Endothelial cell of umbilical vein (primary cell): ENCODE data around the gene NIPBL. TPM values are rescaled to one million over a fixed set of nuclear protein-coding genes. Genes with fewer than 3 reads are reported as not detected.

Experiments
- BruUV-seq: library from RNA; stranded (reverse); fragments of 400-500 nt; replicated peaks from 2 replicates; lab custom pipeline; 2021; lab: Mats Ljungman, UMichigan
- CTCF ChIA-PET: fragments of 300-600, 350-600 bp; sonication (Branson Sonifier 250); formaldehyde crosslinking; loops from one replicate; lab custom pipeline; 2021; ENCODE audit warnings: antibody characterized with exemption, inconsistent platforms; lab: Charles Lee
- POLR2A ChIA-PET: fragments of 300-600, 350-600 bp; sonication (Branson Sonifier 250); formaldehyde crosslinking; loops from one replicate; lab custom pipeline; 2021; ENCODE audit warnings: antibody characterized with exemption, inconsistent platforms; lab: Charles Lee
- DNase-seq: peaks from one replicate; pipeline ENCODE4 v3.0.0-alpha.2; 2011; ENCODE audit warnings: low read depth, low spot score
- FAIRE-seq: peaks from 2 replicates; lab custom pipeline; 2011; peaks lifted over from hg19 to GRCh38; lab: Jason Lieb, UNC
- H2AFZ ChIP-seq: 2 replicates; pipeline ENCODE4 v1.6.0; 2012; ENCODE audit warnings: low read depth, low read length, control low read depth, inconsistent platforms
- H3K27ac ChIP-seq: 2 replicates; pipeline ENCODE4 v1.5.1; 2011; ENCODE audit warnings: low read depth, mild to moderate bottlenecking, control low read depth, low read length, moderate library complexity; ENCODE audit not compliant: insufficient read depth
- H3K27me3 ChIP-seq, 2 experiments: 2 replicates each; pipeline versions ENCODE4 v1.6.0 to v1.6.1; 2011; ENCODE audit warnings: low read length in 2 of 2, mixed read lengths in 1 of 2; ENCODE audit not compliant: control insufficient read depth in 2 of 2, insufficient read depth in 2 of 2
- H3K36me3 ChIP-seq, 2 experiments: 2 replicates in 1 of 2; 3 replicates in 1 of 2; pipeline ENCODE4 v1.5.1; 2011; ENCODE audit warnings: low read length in 2 of 2, mild to moderate bottlenecking in 1 of 2, moderate library complexity in 1 of 2; ENCODE audit not compliant: control insufficient read depth in 2 of 2, insufficient read depth in 2 of 2; ENCODE audit errors: extremely low read depth in 1 of 2
- H3K4me1 ChIP-seq: 3 replicates; pipeline ENCODE4 v1.5.1; 2011; ENCODE audit warnings: mild to moderate bottlenecking, low read length; ENCODE audit not compliant: control insufficient read depth, insufficient read depth; ENCODE audit errors: extremely low read depth
- H3K4me2 ChIP-seq: 2 replicates; pipeline ENCODE4 v1.6.1; 2011; ENCODE audit warnings: low read length, control low read depth, mixed read lengths; ENCODE audit not compliant: insufficient read depth
- H3K4me3 ChIP-seq, 3 experiments: fragments of 200-600 bp in 1 of 3; sonication (generic), shearing (Covaris generic) in 1 of 3; replicated peaks in 1 of 3; 2 replicates each; pipeline ENCODE4 v1.5.1; 2011 to 2016; ENCODE audit warnings: control low read depth in 3 of 3, low read length in 3 of 3, mild to moderate bottlenecking in 2 of 3, inconsistent platforms in 1 of 3, low read depth in 1 of 3, moderate library complexity in 1 of 3; ENCODE audit not compliant: insufficient read depth in 1 of 3
- H3K79me2 ChIP-seq: 2 replicates; pipeline ENCODE4 v1.6.0; 2012; ENCODE audit warnings: low read length, inconsistent platforms; ENCODE audit not compliant: control insufficient read depth, insufficient read depth
- H3K9ac ChIP-seq: replicated peaks from 2 replicates; pipeline ENCODE3; 2011; ENCODE audit warnings: low read length, control low read depth; ENCODE audit not compliant: insufficient read depth; ENCODE audit errors: extremely low read depth
- H3K9me1 ChIP-seq: replicated peaks from 3 replicates; pipeline ENCODE4 v1.6.0; 2011; ENCODE audit warnings: mild to moderate bottlenecking, low read length; ENCODE audit not compliant: control insufficient read depth, insufficient read depth; ENCODE audit errors: extremely low read depth
- H3K9me3 ChIP-seq: replicated peaks from 2 replicates; pipeline ENCODE4 v1.5.1; 2012; ENCODE audit warnings: low read length, inconsistent platforms; ENCODE audit not compliant: control insufficient read depth, insufficient read depth
- H4K20me1 ChIP-seq: replicated peaks from 2 replicates; pipeline ENCODE3; 2011; ENCODE audit warnings: mild to moderate bottlenecking, low read length; ENCODE audit not compliant: control insufficient read depth, insufficient read depth; ENCODE audit errors: extremely low read depth
- CTCF ChIP-seq, 2 donors: IDR thresholded peaks; 1 replicate in 1 of 2; 2 replicates in 1 of 2; pipeline ENCODE4 v1.5.1; 2011; ENCODE audit warnings: low read length in 2 of 2, mild to moderate bottlenecking in 2 of 2, moderate library complexity in 2 of 2, control low read depth in 1 of 2, inconsistent platforms in 1 of 2, low read depth in 1 of 2; ENCODE audit not compliant: insufficient read depth in 1 of 2; ENCODE audit errors: extremely low read depth in 1 of 2
- EZH2 ChIP-seq: IDR thresholded peaks from 2 replicates; pipeline ENCODE4 v1.6.1; 2012; ENCODE audit warnings: borderline replicate concordance, low read depth, mild to moderate bottlenecking, moderate library complexity, low read length, inconsistent platforms; ENCODE audit not compliant: severe bottlenecking
- FOS ChIP-seq: IDR thresholded peaks from 2 replicates; pipeline ENCODE4 v1.6.1; 2011; ENCODE audit warnings: mild to moderate bottlenecking, low read length, moderate library complexity, borderline replicate concordance; ENCODE audit not compliant: insufficient read depth
- GATA2 ChIP-seq: IDR thresholded peaks from 2 replicates; pipeline ENCODE4 v1.7.0; 2011; ENCODE audit warnings: low read depth, mild to moderate bottlenecking, moderate library complexity, mixed read lengths, low read length; ENCODE audit not compliant: insufficient read length, insufficient read depth
- JUN ChIP-seq: IDR thresholded peaks from 2 replicates; pipeline ENCODE4 v1.6.1; 2011; ENCODE audit warnings: borderline replicate concordance, low read depth; ENCODE audit not compliant: insufficient read length, insufficient read depth
- MAX ChIP-seq: IDR thresholded peaks from 2 replicates; pipeline ENCODE4 v1.6.1; 2011; ENCODE audit not compliant: insufficient read depth, insufficient read length
- MYC ChIP-seq: IDR thresholded peaks from one replicate; pipeline ENCODE4 v1.6.1; 2011; ENCODE audit warnings: mild to moderate bottlenecking, low read depth, low read length
- POLR2A ChIP-seq: IDR thresholded peaks from 2 replicates; pipeline ENCODE4 v1.6.1; 2012; ENCODE audit warnings: low read depth, mild to moderate bottlenecking, control low read depth, low read length
- POLR2AphosphoS5 ChIP-seq: IDR thresholded peaks from 2 replicates; pipeline ENCODE4 v1.6.1; 2012; ENCODE audit warnings: low read depth, mild to moderate bottlenecking, control low read depth, low read length, moderate library complexity; ENCODE audit not compliant: insufficient read depth
- dilution Hi-C: fragments of 300-500 bp; cut with MboI; formaldehyde crosslinking; loops from one replicate; pipeline ENCODE4 v1.15.0; 2019; ENCODE audit warnings: low sequenced_read_pairs; ENCODE audit not compliant: extremely low pct_ligation_motif_present
- intact Hi-C: fragments of 100-400 bp; cut with micrococcal nuclease; formaldehyde crosslinking; loops from one replicate; pipeline ENCODE4 v1.10.0; 2022
- polyA plus RNA-seq, 4 experiments: library from polyadenylated mRNA; depleted of rRNA in 3 of 4; stranded (reverse) in 3 of 4; unstranded in 1 of 4; fragments of >200 nt; gene quantifications; 2 replicates each; pipeline versions ENCODE4 v1.2.1 to v1.2.3, GENCODE V29; 2011 to 2012; ENCODE audit warnings: missing spikeins in 1 of 4
- total RNA-seq: library from RNA; stranded (reverse); gene quantifications from 2 replicates; pipeline ENCODE4 v1.2.3, GENCODE V29; 2021

Gene NIPBL
- total and polyA plus RNA-seq, 2 donors (not counting 3 experiments of a cell fraction or from before 2014, with no cell fraction given) = 15.5 to 50.7 TPM

DNA sequence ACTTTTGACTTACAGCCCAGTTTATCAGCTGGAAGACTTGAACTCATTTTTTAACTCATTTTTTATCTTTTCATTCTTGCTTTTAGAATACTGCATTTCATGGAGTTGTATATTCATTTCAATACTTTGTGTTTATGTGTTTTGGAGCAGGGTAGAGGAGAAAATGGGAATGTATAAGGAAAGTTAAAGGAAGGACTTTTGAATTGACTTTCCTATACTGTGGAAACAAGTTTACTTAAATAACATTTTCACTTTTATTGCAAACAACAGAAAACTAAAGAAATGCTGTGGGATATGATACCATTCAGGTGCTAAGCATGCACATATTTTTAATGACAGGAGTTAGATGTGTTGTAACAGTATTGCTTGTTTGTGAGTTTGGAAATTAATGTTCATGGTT lies 11.7 kb downstream of the NIPBL start:
- intact Hi-C loops (no loop called here), dilution Hi-C loops (no loop called here)
- H3K9me1 ChIP-seq = no peaks in the 10 kb centered on the region
- H3K4me1 ChIP-seq = no peaks in the 10 kb centered on the region
- H3K9me3 ChIP-seq = no peaks in the 10 kb centered on the region
- H3K4me2 ChIP-seq = no peak overlapping the region
- ChIA-PET POLR2A (no interaction called here), CTCF (no interaction called here)
- H3K27ac ChIP-seq = no peak overlapping the region
- no peak for FAIRE-seq
- peaks cover 87% of the 10 kb centered on the region for H3K79me2 ChIP-seq
- H3K4me3 ChIP-seq = no peak overlapping the region
- no peak for DNase-seq
- H2AFZ ChIP-seq = no peak overlapping the region
- BruUV-seq = no TSS peak
- peaks cover 20% of the 10 kb centered on the region for H4K20me1 ChIP-seq
- TF ChIP-seq POLR2A = no peak
- TF ChIP-seq GATA2 = no peak
- no peak for TF ChIP-seq JUN
- TF ChIP-seq POLR2AphosphoS5 = no peak
- no peak for TF ChIP-seq FOS
- no peak for TF ChIP-seq CTCF (IDR thresholded peaks at IDR 0.05; ENCODE audit: extremely low read depth in 1 of 2, insufficient read depth in 1 of 2, low read depth in 1 of 2, low read length in 2 of 2)
- no peak overlapping the region for H3K9ac ChIP-seq
- H3K27me3 ChIP-seq = no peaks in the 10 kb centered on the region
- peaks cover 0 to 4% of the 10 kb centered on the region in 2 experiments for H3K36me3 ChIP-seq

DNA sequence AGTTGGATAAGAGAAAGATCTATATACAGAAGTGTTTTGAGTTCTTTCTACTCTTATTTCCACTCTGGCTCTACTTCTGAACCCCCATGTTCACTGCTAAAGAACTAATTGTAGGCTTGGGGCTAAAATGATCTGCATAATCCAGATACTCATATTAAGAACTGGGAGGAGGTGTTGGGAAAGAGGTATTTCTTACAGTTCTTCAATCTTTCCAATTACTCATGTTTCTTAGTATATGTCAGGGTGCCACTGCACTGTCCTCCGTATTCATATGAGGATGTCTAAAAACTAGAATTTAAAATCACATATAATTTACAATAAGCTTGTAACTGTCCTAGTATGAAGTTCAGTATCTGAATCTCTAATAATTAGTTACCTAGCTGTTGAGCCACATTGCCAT lies 12.7 kb downstream of the NIPBL start:
- Histone ChIP-seq H3K9me3 (no peaks in the 10 kb centered on the region), H3K4me3 (no peak overlapping the region), H3K79me2 (peaks cover 88% of the 10 kb centered on the region), H3K27me3 (no peaks in the 10 kb centered on the region), H3K9me1 (no peaks in the 10 kb centered on the region), H2AFZ (no peak overlapping the region), H3K27ac (no peak overlapping the region), H3K4me1 (no peaks in the 10 kb centered on the region), H3K4me2 (no peak overlapping the region), H3K36me3 (peaks cover 0 to 4% of the 10 kb centered on the region in 2 experiments), H3K9ac (no peak overlapping the region), H4K20me1 (peaks cover 18% of the 10 kb centered on the region)
- ChIA-PET POLR2A (no interaction called here), CTCF (interaction anchor here (1.6 kb wide), 1 partner anchor 55 kb away, joined by 4 read pairs; no protein-coding TSS in a partner anchor)
- no TSS peak for BruUV-seq
- dilution Hi-C loops (no loop called here), intact Hi-C loops (no loop called here)
- no peak for TF ChIP-seq EZH2
- TF ChIP-seq CTCF (IDR thresholded peaks at IDR 0.05; ENCODE audit: extremely low read depth in 1 of 2, insufficient read depth in 1 of 2, low read depth in 1 of 2, low read length in 2 of 2) = no peak
- no peak for TF ChIP-seq JUN
- TF ChIP-seq MYC = no peak
- no peak for TF ChIP-seq MAX
- no peak for TF ChIP-seq POLR2AphosphoS5
- no peak for TF ChIP-seq POLR2A
- TF ChIP-seq GATA2 = no peak
- FAIRE-seq (no peak), DNase-seq (no peak)
